ENCODE results near the gene ETV7.

The ETV7 gene

DNA sequence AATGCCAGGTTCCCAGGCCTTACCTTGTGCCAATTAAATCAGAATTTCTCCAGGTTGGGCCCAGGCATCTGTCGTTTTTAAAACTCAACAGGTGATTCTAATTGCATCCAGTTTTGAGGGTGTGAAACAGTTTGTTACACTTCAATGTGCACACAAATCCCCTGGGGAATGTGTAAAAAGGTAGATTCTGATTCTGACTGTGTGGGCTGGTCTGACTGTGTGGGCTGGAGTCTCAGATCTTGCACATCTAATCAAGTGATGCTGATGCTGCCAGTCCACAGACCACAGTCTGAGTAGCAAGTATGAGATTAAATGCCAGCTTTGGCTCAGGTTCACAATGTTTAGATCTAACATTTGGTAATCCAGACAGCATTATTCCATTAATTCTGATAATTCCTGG, 12.5 kb upstream of the ETV7 start:
- no peaks in the 10 kb centered on the region for H3K4me1 ChIP-seq (ENCODE audit: control insufficient read depth in 1 of 2, insufficient read depth in 1 of 2, low read depth in 1 of 2, low read length in 1 of 2)
- H3K4me3 ChIP-seq (ENCODE audit: low read depth in 1 of 2, low read length in 1 of 2): no peak overlapping the region
- H3K27ac ChIP-seq: no peak overlapping the region
- no peaks in the 10 kb centered on the region for H3K36me3 ChIP-seq
- no peaks in the 10 kb centered on the region for H3K9me3 ChIP-seq
- no peaks in the 10 kb centered on the region for H3K27me3 ChIP-seq
- TF ChIP-seq, protein P1, sequence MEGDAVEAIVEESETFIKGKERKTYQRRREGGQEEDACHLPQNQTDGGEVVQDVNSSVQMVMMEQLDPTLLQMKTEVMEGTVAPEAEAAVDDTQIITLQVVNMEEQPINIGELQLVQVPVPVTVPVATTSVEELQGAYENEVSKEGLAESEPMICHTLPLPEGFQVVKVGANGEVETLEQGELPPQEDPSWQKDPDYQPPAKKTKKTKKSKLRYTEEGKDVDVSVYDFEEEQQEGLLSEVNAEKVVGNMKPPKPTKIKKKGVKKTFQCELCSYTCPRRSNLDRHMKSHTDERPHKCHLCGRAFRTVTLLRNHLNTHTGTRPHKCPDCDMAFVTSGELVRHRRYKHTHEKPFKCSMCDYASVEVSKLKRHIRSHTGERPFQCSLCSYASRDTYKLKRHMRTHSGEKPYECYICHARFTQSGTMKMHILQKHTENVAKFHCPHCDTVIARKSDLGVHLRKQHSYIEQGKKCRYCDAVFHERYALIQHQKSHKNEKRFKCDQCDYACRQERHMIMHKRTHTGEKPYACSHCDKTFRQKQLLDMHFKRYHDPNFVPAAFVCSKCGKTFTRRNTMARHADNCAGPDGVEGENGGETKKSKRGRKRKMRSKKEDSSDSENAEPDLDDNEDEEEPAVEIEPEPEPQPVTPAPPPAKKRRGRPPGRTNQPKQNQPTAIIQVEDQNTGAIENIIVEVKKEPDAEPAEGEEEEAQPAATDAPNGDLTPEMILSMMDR (IDR thresholded peaks at IDR 0.05): no peak

DNA sequence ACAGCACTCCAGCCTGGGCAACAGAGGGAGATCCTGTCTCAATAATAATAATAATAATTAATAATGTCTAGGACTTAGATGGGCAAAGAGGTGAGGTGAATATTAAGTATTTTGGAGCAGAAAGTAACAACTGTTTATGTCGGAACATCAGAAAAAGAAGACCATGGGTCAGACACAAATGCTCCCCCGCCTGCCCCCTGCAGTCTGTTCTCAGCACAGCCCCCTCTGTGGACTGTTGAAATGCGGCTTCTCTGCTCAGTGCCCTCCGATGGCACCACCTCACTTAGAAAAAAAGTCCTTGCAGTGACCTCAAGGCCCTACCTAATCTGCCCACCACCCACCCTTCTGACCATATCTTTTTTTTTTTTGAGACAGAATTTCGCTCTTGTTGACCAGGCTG, 5.2 kb upstream of the ETV7 start:
- no peak overlapping the region for H3K27ac ChIP-seq
- H3K27me3 ChIP-seq: peaks cover 40% of the 10 kb centered on the region
- H3K36me3 ChIP-seq: no peaks in the 10 kb centered on the region
- H3K9me3 ChIP-seq: no peaks in the 10 kb centered on the region
- no peak overlapping the region for H3K4me3 ChIP-seq (ENCODE audit: low read depth in 1 of 2, low read length in 1 of 2)
- peaks cover 6 to 9% of the 10 kb centered on the region in 2 experiments for H3K4me1 ChIP-seq (ENCODE audit: control insufficient read depth in 1 of 2, insufficient read depth in 1 of 2, low read depth in 1 of 2, low read length in 1 of 2)
- TF ChIP-seq, protein P1 (IDR thresholded peaks at IDR 0.05): no peak

DNA sequence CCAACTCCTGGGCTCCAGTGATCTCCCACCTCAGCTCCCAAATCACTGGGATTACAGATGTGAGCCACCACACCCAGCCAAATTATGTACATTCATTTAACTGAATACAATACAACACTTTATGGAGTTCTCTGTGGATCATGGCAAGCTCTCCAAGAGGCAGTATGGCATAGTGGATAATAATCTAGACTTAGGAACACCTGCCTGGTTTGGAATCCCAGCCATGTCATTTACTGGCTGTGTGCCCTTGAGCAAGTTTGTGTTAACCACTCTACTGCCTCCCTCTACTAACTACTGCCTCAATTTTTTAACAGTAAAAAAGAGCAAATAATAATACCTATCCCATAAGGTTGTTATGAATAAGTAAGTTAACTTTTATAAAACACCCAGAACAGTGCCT, 1.9 kb upstream of the ETV7 start:
- H3K9me3 ChIP-seq: no peaks in the 10 kb centered on the region
- peaks cover 16 to 24% of the 10 kb centered on the region in 2 experiments for H3K4me1 ChIP-seq (ENCODE audit: control insufficient read depth in 1 of 2, insufficient read depth in 1 of 2, low read depth in 1 of 2, low read length in 1 of 2)
- TF ChIP-seq, protein P1 (IDR thresholded peaks at IDR 0.05): no peak
- H3K27ac ChIP-seq: no peak overlapping the region
- H3K4me3 ChIP-seq (ENCODE audit: low read depth in 1 of 2, low read length in 1 of 2): no peak overlapping the region
- peaks cover 70% of the 10 kb centered on the region for H3K27me3 ChIP-seq
- no peaks in the 10 kb centered on the region for H3K36me3 ChIP-seq

DNA sequence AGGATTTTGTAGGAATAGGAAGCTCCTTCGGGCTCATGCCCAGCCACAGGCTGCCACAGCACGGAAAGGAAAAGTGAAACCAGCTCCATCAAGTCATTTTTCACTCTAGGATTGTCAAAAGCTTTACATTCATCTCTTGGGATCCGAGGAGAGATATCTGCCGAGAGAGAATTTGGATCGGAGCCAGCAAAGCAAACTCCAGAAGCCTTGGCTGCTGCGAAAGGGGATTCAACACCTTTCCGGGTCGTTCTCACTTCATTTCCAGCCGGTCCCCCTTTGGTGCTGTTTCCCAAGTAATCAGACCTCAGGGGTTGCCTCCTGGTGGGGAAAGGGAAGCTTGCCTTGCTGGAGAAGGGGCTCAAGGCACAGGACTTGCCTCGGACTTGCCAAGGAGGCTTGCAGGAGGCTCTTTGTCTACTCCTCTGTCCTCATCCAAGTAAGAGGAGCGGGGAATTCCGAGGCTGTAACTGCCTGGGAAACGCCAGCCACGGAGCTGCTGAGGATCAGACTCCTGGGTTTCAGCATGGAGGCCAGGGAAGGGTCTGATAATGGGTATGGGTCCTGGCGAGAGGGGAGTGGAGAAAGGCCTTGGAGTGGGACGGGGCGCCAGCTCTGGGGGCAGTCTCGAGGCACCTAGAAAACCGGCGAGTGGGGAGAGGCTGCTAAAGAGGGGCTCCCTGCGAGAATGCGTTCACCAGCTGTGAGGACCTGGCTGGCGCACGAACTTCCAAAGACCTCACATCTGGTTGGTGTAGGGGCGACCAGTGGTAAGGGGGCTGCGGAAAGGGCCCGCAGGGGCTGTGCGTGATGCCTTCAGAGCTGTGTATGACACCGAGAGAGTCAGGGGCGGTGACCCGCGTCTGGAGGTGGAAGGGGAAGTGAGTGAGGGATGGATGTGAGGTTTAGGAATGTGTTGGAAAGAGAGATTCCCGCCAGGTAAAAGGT, 702 bp downstream of the ETV7 start:
- H3K36me3 ChIP-seq: no peaks in the 10 kb centered on the region
- peak overlapping the region; percentile 40 for H3K27ac ChIP-seq
- no peaks in the 10 kb centered on the region for H3K9me3 ChIP-seq
- TF ChIP-seq, protein P1 (IDR thresholded peaks at IDR 0.05): no peak
- peaks cover 74% of the 10 kb centered on the region for H3K27me3 ChIP-seq
- H3K4me3 ChIP-seq (ENCODE audit: low read depth in 1 of 2, low read length in 1 of 2): peak overlapping the region; percentile 70 to 84
- H3K4me1 ChIP-seq (ENCODE audit: control insufficient read depth in 1 of 2, insufficient read depth in 1 of 2, low read depth in 1 of 2, low read length in 1 of 2): peaks cover 16 to 24% of the 10 kb centered on the region in 2 experiments

DNA sequence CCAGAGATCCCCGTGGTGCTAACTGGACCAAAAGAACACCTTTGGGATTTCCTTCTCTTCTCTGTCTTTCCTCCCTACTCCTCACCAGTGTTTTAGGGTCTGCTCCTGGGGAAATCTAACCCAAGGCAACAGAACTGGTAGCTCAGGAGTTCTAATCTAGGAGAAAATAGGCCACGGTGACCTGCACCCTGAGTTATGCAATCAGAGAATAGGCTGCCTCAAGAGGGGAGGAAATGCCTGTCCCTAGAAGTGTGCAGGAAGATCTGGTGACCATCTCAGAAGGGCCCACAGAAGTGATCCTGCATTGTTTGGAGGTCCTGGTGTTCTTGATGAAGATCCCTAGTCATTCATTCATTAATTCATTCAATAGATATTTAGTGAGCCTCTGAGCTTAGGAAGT, 3.4 kb downstream of the ETV7 start:
- H3K4me3 ChIP-seq (ENCODE audit: low read depth in 1 of 2, low read length in 1 of 2): no peak overlapping the region
- peaks cover 16 to 24% of the 10 kb centered on the region in 2 experiments for H3K4me1 ChIP-seq (ENCODE audit: control insufficient read depth in 1 of 2, insufficient read depth in 1 of 2, low read depth in 1 of 2, low read length in 1 of 2)
- no peaks in the 10 kb centered on the region for H3K36me3 ChIP-seq
- H3K27ac ChIP-seq: no peak overlapping the region
- TF ChIP-seq, protein P1 (IDR thresholded peaks at IDR 0.05): no peak
- H3K9me3 ChIP-seq: no peaks in the 10 kb centered on the region
- peaks cover 49% of the 10 kb centered on the region for H3K27me3 ChIP-seq

All from neutrophil (primary cell).